HG03066 (cell line): ENCODE data around the gene ABCB11.

Source experiments
- ATAC-seq: cut with Tn5 transposase; IDR thresholded peaks from one replicate; pipeline ENCODE4 v1.9.1; 2021; ENCODE audit warnings: low read depth; ENCODE audit not compliant: unreplicated experiment

Gene ABCB11

DNA sequence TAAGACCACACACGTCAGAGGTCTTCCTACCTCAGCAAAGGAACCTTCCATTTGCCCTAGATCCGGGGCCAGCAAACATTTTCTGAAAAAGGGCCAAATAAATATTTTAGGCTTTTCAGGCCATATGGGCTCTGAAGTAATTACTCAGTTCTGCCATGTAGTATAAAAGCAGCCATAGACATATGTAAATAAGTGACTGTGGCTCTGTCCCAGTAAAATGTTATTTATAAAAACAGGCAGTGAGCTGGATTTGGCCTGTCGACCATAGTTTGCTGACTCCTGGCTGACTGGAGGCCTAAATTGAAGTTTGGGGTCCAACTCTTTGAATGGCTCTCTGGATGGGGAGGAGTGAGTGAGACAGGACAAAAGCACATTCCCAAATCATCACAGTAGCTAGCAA lies 49.5 kb downstream of the ABCB11 start:
- no peak for ATAC-seq

- no peak for ATAC-seq
These were observed 52.7 kb downstream of the ABCB11 start for GRCh38 chr2:168978461-168978861.

DNA sequence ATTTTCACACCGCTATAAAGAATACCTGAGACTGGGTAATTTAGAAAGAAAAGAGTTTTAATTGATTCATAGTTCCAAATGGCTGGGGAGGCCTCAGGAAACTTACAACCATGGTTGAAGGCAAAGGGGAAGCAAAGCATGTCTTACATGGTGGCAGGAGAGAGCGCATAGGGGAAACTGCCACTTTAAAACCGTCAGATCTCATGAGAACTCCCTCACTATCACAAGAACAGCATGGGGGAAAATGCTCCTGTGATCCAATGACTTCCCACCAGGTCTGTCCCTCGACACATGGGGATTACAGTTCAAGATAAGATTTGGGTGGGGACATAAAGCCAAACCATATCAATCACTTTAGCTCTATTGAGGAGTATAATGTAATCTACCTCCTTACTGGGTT lies 53.5 kb downstream of the ABCB11 start:
- ATAC-seq = no peak

DNA sequence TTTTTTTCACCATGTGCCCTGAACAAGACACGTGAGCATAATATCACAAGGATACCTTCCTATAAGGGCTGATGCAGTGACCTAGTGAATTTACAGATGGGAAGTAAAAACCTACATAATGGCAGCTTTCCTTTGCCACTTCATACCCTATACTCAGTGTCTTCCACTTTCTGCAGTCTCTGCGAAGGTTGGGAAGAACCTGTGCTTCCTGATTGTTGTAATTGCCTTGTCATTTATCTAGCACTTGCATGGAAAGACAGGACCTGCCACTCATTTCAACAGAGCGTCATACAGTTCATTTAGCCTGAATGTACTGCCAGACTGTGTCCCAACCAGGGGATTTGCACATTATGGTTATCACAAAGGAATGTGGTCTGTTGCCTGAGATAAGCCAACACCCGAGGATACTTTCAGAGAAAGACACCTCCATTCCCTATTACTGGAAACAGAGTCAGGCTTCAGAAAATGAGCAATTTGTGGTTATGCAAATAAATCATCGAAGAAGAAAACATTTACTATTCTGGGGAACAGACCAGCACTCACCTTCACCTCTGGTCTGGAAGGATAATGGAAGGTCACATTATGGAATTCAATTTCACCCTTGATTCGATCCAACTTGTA lies 55.0 kb downstream of the ABCB11 start:
- ATAC-seq = no peak

- ATAC-seq = no peak
These were observed 56.7 kb downstream of the ABCB11 start for GRCh38 chr2:168974428-168974827.

- ATAC-seq = no peak
These were observed 59.9 kb downstream of the ABCB11 start for GRCh38 chr2:168971261-168971660.

DNA sequence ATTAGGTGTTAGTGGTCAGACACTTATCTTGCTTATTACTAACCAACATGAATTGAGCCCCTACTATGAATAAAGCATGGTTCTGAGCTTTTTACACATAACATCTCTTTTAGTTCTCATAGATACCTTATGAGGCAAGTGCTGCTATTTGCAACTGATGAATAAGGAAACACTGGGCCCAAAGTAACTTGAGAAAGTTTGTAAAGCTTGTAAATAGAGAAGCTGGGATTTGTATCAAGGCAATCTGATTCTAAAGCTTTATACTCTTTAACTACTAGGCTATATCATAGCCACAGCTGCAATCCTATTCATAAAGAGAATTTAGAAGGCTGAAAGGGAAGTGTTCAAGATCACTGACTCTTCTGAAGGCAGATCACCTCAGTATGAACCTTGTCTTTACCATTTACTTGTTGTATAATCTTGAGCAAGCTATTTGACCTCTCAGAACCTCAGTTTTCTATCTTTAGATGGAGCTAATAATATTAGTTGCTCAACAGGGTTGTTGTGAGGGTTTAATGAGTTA lies 60.4 kb downstream of the ABCB11 start:
- ATAC-seq = peak; percentile 60

GRCh38 chr2:168969865-168970264 lies 61.3 kb downstream of the ABCB11 start:
- no peak for ATAC-seq

DNA sequence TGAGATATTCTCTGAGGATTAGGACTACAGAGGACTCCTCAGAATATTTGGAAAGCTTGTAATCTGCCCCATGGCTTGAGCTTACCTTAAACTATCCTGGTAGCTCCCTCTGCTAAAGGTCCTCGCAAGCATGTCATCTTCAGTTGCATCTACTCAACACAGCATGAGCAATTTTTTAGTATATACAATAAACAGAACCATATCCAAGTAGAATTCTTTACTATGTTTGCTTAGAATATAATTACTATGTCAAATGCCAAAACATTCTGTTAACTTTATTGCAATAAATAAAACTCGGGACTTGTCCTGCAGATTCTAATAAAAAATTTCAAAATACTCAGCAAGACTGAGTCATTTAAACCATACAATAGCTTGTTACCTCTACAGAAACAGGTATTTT lies 62.8 kb downstream of the ABCB11 start:
- ATAC-seq = no peak

DNA sequence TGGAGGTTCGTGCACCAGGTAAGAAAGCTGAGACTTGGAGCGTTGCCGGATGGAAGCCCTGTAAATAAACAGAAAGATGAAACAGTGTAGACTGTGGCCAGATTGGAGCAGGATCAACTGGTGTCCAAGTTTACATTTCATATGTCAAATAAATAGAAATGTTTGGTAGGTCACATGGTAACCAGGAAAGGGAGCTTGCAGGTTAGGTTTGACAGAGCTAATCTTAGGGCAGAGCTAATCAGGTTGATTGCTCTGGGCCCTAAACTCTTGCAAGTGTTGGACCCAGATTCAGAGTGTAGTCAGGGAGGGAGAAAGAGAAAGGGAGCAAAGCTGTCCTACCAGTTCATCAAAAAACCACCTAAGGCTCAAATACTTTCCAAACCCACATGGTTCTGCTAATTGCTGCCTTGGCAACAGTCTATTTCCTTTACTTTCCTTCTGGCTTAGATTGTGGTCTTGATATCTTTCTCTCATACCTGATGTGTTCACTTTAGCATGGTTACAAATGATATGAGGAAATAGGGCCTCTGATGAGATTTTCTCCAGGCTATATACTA lies 66.8 kb downstream of the ABCB11 start:
- no peak for ATAC-seq

DNA sequence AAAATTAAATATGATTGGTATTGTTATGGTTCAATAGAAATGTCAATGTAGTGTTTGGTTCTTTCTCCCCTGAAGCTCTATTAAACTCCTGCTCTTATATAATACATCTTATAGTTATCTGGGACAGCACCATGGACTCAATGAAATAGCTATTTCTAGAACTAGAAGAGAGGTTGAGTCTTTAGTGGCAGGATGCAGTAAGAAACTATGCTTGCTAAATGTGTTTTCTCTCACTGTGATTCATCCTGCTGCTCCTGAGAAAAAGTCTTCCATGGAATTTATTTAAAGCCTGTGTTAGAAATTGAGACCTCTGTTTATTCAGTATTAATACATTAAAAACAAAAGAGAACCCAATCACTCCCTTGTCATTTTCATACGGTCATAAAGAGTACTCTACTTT lies 68.5 kb downstream of the ABCB11 start:
- ATAC-seq = no peak

DNA sequence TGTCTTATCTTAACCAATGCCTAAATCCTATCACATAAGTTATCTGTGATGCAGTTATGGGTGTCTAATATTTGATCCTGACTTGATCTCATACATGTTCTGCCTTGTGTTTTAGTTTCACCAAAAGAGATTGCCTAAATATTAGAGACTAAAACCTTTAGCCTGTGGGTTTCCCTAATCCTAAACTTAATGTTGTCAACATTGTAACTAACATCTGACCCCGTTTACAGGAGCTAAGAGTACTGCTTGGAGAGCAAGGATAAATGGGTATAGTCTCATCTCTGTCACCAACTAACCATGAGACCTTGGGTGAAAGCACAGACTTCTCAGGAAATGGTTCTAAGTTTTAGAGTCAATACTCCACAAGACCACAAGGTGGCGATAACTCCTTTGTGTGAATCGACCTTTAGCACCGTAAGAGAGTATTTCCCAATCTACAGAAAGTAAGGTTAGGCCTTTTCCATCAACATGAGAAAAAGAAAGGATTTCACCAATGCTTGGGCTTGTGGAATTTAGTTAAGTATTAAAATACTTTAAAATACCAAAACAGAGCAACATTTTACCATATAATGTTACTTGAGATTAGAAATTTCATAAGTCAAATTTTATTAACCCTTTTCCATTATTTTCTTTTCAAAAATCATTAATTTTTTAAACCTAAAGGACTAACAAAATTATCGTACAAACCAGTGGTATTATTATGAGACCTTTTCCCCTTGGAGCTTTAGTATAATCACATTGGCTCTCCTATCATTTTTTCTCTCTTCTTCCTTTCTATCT lies 69.5 kb downstream of the ABCB11 start:
- ATAC-seq = peak; percentile 85

DNA sequence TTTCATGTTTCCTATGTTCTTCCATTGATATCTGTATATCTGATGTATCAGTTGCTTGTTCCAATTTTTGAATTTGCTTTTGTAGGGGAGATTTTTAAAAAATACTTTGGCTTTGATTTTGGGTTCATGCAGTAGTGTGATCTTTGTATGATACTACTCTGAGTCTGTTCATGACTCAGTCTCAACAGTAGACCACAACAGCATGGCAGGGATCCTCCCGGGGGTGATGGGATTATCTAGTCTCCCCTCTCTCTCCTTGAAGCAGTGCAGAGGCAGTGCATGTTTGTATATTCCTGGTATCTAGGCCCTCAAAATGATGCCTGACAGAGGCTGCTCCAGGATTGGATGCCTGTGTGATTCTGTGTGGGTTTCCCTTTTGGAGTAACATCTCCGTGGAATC lies 74.7 kb downstream of the ABCB11 start:
- ATAC-seq = no peak

DNA sequence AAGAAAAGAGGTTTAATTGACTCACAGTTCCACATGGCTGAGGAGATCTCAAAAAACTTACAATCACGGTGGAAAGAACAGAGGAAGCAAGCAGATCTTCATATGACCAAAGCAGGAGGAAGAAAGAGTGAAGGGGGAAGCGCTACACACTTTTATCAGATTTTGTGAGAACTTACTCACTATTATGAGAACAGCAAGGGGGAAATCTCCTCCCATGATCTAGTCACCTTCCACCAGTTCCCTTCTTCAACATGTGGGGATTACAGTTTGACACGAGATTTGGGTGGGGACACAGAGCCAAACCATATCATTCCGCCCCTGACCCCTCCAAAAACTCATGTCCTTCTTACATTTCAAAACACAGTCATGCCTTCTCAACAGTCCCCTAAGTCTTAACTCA lies 75.8 kb downstream of the ABCB11 start:
- no peak for ATAC-seq

- ATAC-seq = no peak
These were observed 76.9 kb downstream of the ABCB11 start for GRCh38 chr2:168954256-168954655.

- no peak for ATAC-seq
These were observed 78.7 kb downstream of the ABCB11 start for GRCh38 chr2:168952424-168952823.

DNA sequence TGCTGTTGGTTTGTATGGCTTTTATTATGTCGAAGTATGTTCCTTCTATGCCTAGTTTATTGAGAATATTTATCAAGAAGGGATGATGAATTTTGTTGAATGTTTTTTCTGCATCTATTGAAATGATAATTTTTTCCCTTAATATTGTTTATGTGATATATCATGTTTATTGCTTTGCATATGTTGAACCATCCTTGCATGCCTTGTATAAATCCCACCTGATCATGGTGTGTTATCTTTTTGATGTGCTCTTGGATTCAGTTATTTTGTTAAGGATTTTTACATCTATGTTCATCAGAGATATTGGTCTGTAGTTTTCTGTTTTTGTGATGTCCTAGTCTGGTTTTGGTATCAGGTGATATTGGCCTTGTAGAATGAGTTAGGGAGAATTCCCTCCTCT lies 79.3 kb downstream of the ABCB11 start:
- ATAC-seq = no peak

DNA sequence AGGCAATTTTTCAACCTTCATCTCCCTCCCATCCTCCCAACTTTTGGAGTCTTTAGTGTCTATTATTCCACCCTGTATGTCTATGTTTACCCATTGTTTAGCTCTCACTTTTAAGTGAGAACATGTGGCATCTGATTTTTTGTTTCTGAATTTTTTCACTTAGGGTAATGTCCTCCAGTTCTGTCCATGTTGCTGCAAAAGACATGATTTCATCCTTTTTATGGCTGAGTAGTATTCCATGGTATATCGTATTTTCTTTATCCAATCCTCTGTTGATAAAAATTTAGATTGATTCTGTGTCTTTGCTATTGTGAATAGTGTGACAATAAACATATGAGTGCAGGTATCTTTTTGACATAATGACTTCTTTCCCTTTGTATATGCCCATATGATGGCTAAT lies 81.8 kb downstream of the ABCB11 start:
- ATAC-seq = no peak

GRCh38 chr2:168948621-168949212 lies 82.4 kb downstream of the ABCB11 start:
- no peak for ATAC-seq

DNA sequence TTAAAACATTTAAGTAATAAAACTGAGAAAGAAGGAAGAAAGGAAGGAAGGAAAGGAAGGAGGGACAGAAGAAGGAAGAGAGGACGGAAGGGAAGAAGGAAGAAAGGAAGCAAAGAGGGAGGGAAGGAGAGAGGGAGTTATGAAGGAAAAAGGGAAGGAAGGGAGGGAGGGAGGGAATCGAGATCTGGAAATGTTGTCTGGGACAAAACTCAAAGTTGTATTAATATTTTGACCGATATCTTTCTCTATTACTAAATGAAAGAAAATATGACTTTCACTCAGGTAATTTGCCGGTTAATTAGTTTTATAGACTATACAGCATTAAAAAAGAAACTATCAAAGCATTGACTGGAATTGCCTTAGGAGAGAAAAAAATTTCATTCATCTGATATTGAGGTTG lies 85.6 kb downstream of the ABCB11 start:
- ATAC-seq = no peak

DNA sequence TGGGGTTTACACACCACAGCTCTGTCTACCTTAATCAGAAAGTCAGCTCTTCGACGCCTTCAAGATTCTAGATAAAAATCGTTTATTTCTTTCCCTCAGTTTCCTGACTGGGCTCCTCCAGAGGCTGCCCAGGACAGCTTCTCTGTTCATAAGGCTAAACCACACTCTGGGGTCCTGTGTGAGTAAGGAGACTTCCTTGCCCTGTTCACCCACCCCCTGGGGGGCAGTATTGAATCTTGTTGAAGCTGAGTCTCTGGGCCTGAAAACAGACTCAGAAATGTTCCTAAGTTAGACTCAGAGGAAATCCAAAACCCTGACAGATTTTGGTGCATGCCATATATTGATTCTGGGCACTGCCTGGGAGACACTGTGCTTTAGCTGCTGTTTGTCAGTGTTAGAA lies 87.1 kb downstream of the ABCB11 start:
- ATAC-seq = no peak
